ENCODE results near the gene CMSS1. TPM values are rescaled to one million over a fixed set of nuclear protein-coding genes. Genes with fewer than 3 reads are reported as not detected.

The CMSS1 gene
- polyA plus RNA-seq, 1 donor from 2014 or later = 31.8 TPM

DNA sequence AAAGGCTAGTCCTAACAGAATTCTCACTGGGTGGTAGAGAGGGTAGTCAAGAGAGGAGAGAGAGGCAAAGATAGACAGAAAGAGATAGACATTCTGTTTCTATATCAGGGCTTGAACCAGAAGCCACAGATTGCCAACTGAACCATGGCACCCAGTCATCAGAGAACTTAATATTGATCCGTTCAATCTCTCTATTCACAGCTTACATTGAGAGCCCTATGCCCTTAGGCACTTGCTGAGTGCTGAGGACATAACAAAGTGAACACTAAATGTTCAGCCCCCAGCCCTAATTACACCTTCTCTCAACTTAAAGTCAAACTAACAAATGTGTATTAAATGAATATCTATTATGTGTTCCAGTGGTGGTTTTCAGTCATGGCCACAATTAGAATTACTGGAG, 172.5 kb downstream of the CMSS1 start:
- H3F3A ChIP-seq (ENCODE audit: insufficient read depth, low read length, poor library complexity, severe bottlenecking) = no peaks in the 10 kb centered on the region
- no peaks in the 10 kb centered on the region for H3K9me2 ChIP-seq (ENCODE audit: insufficient read depth, low read length)
- H3K9me3 ChIP-seq (ENCODE audit: low read length) = no peaks in the 10 kb centered on the region
- no peak overlapping the region for H2AFZ ChIP-seq (ENCODE audit: low read depth, low read length)
- H3K27me3 ChIP-seq (ENCODE audit: insufficient read depth, low read depth, low read length) = no peaks in the 10 kb centered on the region
- no peaks in the 10 kb centered on the region for H3K79me2 ChIP-seq (replicated peaks; ENCODE audit: insufficient read depth, low read length)
- H3K36me3 ChIP-seq (ENCODE audit: insufficient read depth, low read length) = no peaks in the 10 kb centered on the region
- TF ChIP-seq POLR2AphosphoS5 (IDR thresholded peaks at IDR 0.05) (no peak), TAF1 (IDR thresholded peaks at IDR 0.05; ENCODE audit: low read depth) (no peak), RAD21 (conservative IDR thresholded peaks at IDR 0.05) (no peak), MXI1 (conservative IDR thresholded peaks at IDR 0.05; ENCODE audit: poor library complexity, severe bottlenecking) (no peak), EZH2 (IDR thresholded peaks at IDR 0.05; ENCODE audit: borderline replicate concordance, insufficient read depth, low read length, poor library complexity, severe bottlenecking) (no peak), SMC3 (conservative IDR thresholded peaks at IDR 0.05; ENCODE audit: poor library complexity) (no peak), EP300 (conservative IDR thresholded peaks at IDR 0.05; ENCODE audit: poor library complexity, severe bottlenecking) (no peak)
- TF ChIP-seq, protein P1, sequence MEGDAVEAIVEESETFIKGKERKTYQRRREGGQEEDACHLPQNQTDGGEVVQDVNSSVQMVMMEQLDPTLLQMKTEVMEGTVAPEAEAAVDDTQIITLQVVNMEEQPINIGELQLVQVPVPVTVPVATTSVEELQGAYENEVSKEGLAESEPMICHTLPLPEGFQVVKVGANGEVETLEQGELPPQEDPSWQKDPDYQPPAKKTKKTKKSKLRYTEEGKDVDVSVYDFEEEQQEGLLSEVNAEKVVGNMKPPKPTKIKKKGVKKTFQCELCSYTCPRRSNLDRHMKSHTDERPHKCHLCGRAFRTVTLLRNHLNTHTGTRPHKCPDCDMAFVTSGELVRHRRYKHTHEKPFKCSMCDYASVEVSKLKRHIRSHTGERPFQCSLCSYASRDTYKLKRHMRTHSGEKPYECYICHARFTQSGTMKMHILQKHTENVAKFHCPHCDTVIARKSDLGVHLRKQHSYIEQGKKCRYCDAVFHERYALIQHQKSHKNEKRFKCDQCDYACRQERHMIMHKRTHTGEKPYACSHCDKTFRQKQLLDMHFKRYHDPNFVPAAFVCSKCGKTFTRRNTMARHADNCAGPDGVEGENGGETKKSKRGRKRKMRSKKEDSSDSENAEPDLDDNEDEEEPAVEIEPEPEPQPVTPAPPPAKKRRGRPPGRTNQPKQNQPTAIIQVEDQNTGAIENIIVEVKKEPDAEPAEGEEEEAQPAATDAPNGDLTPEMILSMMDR (IDR thresholded peaks at IDR 0.05; ENCODE audit: poor library complexity, severe bottlenecking) = no peak
- TF ChIP-seq, protein P2, sequence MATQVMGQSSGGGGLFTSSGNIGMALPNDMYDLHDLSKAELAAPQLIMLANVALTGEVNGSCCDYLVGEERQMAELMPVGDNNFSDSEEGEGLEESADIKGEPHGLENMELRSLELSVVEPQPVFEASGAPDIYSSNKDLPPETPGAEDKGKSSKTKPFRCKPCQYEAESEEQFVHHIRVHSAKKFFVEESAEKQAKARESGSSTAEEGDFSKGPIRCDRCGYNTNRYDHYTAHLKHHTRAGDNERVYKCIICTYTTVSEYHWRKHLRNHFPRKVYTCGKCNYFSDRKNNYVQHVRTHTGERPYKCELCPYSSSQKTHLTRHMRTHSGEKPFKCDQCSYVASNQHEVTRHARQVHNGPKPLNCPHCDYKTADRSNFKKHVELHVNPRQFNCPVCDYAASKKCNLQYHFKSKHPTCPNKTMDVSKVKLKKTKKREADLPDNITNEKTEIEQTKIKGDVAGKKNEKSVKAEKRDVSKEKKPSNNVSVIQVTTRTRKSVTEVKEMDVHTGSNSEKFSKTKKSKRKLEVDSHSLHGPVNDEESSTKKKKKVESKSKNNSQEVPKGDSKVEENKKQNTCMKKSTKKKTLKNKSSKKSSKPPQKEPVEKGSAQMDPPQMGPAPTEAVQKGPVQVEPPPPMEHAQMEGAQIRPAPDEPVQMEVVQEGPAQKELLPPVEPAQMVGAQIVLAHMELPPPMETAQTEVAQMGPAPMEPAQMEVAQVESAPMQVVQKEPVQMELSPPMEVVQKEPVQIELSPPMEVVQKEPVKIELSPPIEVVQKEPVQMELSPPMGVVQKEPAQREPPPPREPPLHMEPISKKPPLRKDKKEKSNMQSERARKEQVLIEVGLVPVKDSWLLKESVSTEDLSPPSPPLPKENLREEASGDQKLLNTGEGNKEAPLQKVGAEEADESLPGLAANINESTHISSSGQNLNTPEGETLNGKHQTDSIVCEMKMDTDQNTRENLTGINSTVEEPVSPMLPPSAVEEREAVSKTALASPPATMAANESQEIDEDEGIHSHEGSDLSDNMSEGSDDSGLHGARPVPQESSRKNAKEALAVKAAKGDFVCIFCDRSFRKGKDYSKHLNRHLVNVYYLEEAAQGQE (IDR thresholded peaks at IDR 0.05; ENCODE audit: borderline replicate concordance) = no peak
- H4K20me1 ChIP-seq (ENCODE audit: insufficient read depth) = no peaks in the 10 kb centered on the region
- H3K9ac ChIP-seq (ENCODE audit: low read length) = no peak overlapping the region
- no peak overlapping the region for H3K4me3 ChIP-seq (ENCODE audit: low read length)
- no peak overlapping the region for H3K4me2 ChIP-seq (ENCODE audit: low read length)
- H3K27ac ChIP-seq (ENCODE audit: low read length) = no peak overlapping the region

DNA sequence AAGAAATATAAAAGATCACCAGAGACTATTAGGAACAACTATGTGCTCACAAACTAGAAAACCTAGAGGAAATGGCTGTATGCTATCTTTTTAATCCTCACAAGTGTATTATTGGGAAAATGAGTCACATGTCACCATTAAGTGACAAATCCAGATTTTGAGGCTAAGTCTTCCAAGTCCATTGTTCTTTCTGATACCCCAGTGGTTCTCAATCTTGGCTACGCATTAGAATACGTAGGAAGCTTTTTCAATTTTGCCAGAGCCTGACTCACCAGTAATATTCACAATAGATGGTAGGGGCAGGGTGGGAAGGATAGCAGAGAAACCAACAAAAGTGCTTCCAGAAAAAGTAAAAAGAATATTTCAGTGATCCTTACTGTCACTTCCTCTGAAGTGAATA, 179.6 kb downstream of the CMSS1 start:
- TF ChIP-seq SMC3 (conservative IDR thresholded peaks at IDR 0.05; ENCODE audit: poor library complexity) (no peak), RAD21 (conservative IDR thresholded peaks at IDR 0.05) (no peak), EP300 (conservative IDR thresholded peaks at IDR 0.05; ENCODE audit: poor library complexity, severe bottlenecking) (no peak), EZH2 (IDR thresholded peaks at IDR 0.05; ENCODE audit: borderline replicate concordance, insufficient read depth, low read length, poor library complexity, severe bottlenecking) (no peak), TAF1 (IDR thresholded peaks at IDR 0.05; ENCODE audit: low read depth) (no peak), POLR2AphosphoS5 (IDR thresholded peaks at IDR 0.05) (no peak), MXI1 (conservative IDR thresholded peaks at IDR 0.05; ENCODE audit: poor library complexity, severe bottlenecking) (no peak)
- TF ChIP-seq, protein P2 (IDR thresholded peaks at IDR 0.05; ENCODE audit: borderline replicate concordance) = no peak
- no peak overlapping the region for H2AFZ ChIP-seq (ENCODE audit: low read depth, low read length)

More for the DNA sequence above, 179.6 kb downstream of the CMSS1 start:
- H3K4me3 ChIP-seq (ENCODE audit: low read length) = no peak overlapping the region
- H3F3A ChIP-seq (ENCODE audit: insufficient read depth, low read length, poor library complexity, severe bottlenecking) = no peaks in the 10 kb centered on the region
- H3K79me2 ChIP-seq (replicated peaks; ENCODE audit: insufficient read depth, low read length) = no peaks in the 10 kb centered on the region
- no peaks in the 10 kb centered on the region for H4K20me1 ChIP-seq (ENCODE audit: insufficient read depth)
- no peaks in the 10 kb centered on the region for H3K9me3 ChIP-seq (ENCODE audit: low read length)
- no peak overlapping the region for H3K4me2 ChIP-seq (ENCODE audit: low read length)
- no peak overlapping the region for H3K27ac ChIP-seq (ENCODE audit: low read length)
- no peaks in the 10 kb centered on the region for H3K9me2 ChIP-seq (ENCODE audit: insufficient read depth, low read length)
- no peaks in the 10 kb centered on the region for H3K27me3 ChIP-seq (ENCODE audit: insufficient read depth, low read depth, low read length)
- H3K9ac ChIP-seq (ENCODE audit: low read length) = no peak overlapping the region
- no peaks in the 10 kb centered on the region for H3K36me3 ChIP-seq (ENCODE audit: insufficient read depth, low read length)
